Fibroblast of upper back skin (primary cell): ENCODE measurements around the gene ZNF778.

Experiments used
- DNase-seq: peaks from one replicate; pipeline ENCODE4 v3.0.0-alpha.2; 2013

The ZNF778 gene

DNA sequence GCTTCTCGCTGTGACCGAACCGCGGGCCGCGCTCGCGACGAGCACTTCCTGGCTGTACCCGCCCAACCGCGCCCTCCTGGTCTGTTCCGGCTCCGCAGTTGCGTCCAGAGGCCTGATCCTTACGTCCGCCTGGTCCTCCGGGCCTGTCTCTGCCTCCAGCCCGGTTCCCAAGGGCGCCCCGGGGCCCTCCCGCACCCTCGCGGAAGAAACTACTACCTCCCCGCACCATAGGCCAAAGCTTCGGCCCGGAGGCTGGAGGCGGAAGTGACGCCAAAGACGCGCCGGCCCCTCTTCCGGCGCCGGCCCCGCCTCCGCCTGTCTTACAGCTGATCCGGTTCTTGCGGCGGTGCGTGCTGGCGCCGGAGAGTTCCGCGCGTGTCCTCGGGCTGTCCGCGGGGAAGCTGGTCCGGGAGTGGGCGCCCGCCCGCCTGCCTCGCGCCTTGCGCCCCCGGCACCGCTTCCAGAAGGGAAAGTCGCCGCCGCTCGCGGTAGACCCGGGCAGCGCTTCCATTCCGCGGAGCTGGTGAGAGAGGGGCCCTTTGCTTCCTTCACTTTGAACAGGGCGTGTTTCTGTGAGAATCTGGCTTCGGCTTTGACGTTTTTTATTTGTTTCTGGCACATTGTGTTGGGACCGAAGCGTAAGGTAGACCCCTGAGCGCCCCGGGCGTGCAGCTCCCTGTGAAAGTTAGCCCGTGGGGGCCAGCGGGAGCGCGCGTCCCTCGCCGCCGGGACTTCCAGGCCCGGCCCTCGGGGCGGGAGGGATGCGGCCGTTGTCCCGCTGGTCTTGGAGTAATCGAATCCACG, at the start of gene ZNF778:
ZNF778 (plus strand) TSS at position 316 of the 804 bp plus-strand sequence. CDS start 3,425 bp downstream, outside the sequence.
- peak; percentile 72 for DNase-seq

DNA sequence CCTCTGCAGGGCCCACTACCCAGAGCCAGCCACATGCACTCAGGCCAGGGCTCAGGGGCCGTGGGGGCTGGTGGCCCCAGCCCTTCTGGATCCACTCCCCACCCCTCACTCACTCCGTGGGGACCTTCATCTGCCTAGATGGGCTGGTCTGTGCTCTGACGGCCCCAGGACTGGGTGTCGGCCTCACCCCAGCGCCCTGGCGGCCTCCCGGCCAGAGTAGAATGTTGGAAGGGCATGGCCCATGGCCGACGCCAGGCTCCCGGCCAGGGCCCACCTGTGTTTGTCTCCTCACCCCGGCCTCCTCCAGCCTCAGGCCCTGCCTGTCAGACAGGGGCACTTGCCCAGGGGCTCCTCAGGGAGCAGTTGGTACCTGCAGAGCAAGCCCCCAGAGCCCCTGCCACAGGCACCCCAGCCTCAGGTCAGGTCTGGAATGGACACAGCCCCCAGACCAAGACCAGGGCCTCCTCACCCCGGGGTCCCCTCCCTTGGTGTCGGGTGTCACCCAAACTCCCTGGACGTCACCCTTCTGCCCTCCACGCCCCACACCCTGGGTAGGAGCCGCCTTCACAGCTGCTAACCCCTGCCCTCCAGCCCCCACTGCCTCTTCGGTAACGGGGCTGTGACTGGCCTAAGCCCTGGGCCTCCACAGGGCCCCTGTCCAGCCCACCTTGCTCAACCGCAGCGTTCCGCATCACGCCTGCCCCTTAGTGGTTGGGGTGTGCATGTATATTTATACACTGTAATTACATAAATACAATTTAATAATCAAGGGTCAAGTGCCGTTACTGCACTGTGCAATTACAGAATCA, 48.9 kb upstream of the ZNF778 start:
- DNase-seq, result no peak

DNA sequence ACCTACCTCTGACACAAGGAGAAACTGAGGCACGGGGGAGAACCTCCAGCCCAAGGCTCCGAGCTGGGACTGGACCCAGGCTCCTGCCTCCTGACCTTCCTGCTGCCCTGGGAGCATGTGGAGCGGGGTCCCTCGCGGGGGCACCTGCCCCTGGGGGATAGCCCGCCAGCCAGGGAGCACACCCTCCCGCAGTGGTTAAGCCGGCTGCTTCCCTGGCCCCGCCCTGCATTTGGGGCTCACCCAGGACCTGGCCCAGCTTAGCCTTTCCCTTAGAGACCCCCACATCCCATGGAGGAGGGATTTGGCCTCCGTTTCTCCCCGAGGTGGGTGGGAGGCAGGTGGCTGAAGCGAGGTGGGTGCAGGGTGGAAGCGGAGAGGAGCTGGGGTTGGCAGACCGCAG, 47.7 kb upstream of the ZNF778 start:
- DNase-seq, result no peak

DNA sequence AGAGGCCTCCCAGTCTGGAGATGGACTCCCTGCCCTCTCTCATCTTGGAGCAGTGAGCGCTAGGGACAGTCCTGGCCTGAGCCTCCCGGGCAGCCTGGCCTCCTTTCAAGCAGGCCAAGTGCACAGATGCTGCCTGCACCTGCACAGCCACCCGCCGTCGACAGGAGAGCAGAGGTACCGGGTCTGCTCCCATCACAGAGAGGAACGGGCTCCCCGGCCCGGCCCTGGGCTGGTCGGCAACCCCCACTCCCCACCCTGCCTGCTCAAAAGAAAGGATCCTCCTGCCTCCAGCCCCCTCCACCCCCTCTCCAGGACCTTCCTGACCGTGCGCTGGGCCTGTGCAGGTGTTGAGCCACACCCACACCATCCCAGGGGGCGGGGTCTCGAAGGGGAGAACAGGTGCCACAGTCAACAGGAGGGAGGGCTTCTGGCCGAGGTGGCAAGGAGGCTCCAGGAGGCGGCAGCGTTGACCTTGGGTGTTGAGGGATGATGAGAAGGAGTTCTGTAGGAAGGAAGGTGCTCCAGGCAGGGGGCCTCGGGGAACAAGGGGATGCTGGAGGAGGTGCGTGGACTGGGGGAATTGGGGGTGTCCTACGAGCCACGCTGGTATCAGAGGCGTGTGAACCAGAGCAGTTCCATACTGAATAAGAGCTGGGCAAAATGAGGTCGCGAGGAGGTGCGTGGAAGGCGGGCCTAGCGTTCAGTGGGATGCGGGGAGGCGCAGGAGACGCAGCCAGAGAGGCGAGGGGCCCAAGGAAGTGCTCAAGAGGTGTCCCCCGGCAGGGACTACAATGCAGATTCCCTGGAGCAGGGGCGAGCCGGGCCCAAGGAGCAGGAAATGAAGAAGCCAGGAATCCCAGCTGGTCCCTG, 46.9 kb upstream of the ZNF778 start:
- DNase-seq, result no peak

DNA sequence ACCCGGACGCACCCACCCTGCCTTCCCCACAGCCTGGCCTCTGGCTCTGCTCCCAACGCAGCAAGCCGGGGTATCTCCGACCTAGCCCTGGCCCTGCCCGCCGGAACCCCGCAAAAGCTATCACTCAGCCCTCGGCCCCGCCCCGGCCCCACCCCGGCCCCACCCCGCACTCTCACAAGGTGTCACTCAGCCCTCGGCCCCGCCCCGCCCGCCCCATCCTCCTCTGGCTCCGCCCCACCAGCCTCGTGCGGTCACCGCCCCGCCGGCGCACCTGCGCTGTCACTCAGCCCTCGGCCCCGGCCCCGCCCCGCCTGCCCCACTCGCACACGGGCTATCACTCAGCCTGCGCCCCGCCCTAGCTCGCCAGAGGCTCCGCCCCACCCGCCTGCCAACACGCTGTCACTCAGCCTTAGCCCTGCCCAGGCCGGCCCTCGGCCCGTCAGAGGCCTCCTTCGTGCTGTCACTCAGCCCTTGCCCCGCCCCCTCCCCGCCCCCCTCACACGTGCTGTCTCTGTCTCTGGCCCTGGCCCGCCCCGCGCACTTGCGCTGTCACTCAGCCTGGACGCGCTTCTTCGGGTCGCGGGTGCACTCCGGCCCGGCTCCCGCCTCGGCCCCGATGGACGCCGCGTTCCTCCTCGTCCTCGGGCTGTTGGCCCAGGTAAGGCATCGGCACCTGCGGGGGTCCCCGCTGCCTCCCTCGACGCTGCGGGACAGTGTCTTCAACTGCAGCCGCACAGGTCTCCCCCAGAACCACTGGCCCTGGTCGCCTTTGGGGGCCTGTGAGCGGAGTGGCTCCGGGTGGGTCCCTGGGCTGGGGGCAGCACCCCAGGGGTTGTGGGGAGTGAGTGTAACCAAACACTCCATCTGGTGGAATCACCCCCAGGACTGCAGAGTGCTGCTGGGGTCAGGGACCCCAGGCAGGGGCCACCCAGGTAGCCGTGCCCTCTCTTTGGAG, 46.0 kb upstream of the ZNF778 start, which contains the start of gene CDH15:
CDH15 (plus strand) TSS at position 533 of the 955 bp plus-strand sequence; CDS start at position 617, 84 bp downstream.
- DNase-seq, result peak; percentile 75

DNA sequence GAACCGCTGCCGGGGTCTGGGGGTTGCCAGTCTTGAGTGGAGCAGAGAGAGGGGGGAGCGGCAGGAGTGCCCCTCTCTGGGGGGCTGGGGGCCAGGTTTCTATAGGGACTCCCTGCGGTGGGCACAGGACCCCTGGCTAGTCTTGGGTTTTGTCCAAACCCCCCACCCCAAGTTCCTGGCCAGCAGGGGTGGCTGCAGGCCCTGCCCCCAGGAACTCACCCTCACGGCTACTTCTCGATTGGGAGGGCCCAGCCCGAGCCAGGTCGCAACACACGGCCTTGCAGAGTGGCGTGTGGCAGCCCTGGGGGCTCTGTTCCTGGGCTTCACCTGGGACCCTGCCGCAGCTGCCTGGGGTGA, 45.4 kb upstream of the ZNF778 start:
- DNase-seq, result no peak

DNA sequence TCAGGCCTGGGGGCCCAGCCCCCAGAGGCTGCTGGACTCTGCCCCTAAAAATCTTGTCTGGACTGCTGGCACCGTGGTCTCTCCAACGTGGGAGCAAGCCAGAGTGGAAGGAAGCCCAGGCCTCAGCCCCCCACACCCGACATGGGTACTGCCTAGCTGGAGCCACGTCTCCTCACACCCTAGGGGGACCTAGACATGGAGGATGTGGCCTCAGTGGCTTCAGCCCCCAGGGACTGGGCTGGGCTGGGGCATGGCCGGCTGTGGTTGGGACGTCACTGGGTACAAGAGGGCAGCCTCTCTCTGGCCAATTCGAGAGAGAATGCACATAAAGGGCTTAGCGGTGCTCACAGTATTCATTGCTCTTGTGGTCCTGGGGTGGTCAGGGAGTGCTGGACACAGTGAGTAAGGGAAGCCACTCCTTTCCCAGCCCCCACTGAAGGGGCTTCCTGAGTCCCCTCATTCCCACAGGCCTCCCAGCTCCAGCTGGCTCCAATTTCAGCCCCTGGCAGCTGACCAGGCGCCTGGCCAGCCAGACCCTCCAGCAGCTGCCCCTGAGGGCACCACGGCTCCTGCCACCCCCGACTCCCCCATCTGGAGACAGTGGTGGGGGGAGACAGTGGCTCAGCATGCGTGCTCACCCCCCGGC, 44.9 kb upstream of the ZNF778 start:
- DNase-seq, result no peak

DNA sequence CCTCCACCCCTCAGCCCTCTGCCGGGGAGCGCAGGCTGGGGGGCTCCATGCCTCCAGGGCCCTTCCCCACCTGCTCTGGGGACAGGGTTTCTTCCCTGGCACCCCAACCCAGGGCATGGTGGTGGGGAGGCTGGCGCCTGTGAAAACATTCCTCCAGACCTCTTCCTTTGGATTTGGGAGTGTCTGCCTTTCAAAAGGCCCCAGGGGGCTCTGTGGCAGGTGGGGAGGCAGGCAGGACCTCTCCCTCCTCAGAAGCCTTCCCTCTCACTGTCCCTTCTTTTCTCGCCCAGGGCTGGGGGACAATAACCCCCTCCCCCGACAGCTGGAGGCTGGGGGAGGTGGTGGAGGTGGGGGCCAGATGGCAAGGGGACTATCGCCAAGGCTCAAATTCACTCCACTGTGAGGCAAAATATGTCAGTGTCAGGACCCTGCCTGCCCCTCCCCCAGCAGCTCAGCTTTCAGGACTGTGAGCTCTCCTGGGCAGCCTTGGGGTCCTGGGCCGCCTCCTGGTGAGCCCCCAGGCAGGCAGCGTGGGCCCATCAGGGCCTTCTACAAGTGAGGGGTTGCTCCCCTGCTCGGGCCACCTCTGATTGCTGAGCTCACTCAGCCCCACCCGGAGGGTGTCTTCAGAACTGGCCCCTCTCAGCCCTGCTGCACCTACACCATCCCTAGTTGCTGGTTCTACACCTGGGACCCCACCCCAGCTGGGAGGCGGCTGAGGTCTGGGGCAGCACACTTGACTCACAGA, 44.2 kb upstream of the ZNF778 start:
- no peak for DNase-seq

DNA sequence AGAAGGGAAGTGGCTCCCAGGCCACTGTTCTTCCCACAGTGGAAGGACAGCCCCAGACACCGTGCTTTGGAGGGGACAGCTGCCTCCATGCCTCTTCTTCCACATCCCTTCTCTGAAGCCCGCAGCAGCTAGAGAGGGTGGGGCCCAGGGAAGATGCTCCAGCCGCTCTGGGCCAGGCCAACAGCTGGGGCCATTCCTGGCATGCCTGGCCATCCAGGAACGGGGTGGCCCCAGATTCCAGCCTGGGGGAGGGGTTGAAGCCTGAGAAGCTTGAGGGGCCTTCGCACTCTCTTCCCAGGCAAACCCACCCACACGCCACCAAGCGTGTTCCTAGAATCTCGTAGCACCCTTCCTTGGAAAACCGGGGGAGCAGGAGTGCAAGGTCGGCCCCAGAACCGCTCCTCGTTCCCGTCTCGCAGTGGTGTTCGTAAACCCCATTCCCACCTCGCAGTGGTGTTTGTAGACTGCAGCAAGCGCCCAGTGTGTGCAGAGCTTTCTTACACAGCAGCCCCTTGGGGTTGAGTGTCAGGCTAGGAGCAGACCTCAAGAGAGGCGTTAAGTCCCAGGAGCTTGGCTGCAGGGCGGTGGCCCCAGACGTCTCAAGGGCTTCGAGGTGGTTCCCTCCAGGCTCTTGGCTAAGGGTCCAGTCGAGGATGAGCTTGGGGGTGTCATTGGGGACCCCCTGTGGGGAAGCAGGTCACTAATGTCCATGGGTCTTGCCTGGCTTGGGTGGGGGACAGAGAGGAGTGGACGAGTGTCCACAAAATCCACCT, 43.3 kb upstream of the ZNF778 start:
- DNase-seq, result no peak

DNA sequence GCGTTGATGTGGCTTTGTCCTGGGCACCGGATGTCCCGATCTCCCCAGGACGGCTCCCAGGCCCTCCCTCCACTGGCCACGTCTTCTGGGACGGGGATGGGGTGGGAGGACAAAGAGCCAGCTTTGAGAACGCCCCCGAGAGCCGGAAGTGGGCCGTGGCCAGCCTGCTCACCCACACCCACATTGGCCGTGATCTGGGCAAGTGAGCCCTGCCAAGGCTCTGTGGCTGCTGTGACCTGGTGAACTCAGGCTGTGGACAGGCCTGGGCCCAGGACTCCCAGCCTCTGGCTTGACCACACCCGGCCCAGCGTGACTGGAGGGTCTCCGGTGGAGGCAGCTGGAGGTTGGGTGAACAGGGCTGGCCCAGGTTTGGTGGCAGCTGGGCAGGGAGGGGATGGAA, 42.6 kb upstream of the ZNF778 start:
- DNase-seq, result no peak

DNA sequence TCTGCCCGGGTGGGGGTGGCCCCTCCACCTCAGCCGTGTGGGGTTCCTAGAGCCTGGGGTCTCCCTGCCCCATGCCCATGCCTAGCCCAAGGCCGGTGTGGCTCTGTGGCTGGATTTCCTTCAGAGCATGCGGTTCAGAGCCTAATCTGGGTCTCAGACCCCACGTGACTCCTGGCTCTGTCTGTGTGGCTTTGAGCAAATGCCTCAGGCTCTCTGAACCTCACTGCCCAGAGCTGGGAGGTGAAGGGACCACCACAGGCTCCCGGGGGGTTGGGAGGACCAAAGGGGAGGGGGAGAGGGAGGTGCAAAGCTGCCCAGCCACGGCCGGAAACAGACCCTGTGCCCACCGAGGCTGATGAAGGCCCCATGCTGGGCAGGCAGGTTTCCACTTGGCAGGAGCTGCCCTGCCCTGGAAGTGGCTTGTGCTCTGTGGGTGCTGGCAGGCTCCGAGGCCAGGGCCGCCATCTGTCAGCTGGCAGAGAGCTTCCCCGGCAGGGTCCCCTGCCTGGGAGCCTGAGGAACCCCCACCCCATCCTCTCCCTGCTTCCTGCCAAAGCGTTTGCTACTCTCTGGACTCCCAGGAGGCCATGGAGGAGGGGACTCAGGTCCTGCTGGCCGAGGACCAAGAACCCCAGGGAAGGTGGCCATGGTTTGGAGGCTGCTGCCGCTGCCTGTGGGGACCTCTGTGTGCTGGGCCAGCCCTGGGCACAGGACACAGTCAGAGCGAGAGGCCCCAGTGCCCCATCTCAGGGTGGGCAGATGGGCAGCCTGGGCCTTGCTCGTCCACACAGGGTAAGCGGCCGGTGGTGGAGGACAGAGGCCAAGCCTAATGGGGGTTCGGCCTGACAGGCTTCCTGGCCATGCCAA, 42.0 kb upstream of the ZNF778 start:
- no peak for DNase-seq

DNA sequence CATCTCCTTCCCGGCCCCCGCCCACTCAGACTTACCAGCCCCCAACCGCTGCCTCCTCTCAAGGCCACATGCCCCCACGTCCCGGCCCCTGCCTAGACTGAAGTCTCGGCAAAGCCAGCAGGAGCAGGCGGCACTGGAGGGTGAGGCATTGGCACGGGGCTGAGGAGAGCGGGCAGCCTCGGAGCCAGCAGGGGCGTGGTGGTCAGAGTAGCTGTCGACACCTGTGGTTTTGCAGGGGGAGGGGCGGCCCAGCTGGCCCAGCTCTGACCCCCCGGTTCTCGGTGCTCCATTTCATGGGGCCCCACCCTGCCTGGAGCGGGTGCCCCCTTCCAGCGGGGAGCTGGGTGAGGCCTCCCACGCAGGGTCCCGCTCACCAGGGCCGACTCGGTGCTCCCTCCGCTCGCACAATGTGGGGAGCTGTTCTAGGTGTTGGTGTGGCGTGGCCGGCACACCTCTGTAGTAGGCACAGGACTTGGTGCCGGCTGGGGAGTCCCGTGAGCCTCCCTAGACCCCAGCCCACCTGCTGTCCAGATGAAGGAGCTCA, 41.3 kb upstream of the ZNF778 start:
- DNase-seq, result no peak

DNA sequence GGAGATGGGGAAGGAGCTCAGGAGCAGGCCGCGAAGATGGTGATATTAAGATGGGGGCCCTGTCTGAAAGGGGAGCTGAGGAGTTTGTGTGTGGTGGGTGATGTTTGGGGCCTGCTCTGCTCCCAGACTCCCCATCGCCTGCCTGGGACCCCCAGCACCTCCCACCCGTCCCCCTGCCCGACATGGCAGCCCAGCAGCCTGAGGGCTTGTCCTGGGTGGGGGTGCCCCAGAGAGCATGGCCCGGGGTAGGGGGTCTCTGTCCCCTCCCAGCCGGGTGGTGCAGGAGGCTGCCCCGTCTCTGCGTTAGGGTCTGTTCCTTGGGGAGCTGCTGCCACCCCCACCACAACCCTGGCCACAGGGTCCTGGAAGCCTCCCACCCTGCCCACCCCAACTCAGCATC, 40.8 kb upstream of the ZNF778 start:
- no peak for DNase-seq

DNA sequence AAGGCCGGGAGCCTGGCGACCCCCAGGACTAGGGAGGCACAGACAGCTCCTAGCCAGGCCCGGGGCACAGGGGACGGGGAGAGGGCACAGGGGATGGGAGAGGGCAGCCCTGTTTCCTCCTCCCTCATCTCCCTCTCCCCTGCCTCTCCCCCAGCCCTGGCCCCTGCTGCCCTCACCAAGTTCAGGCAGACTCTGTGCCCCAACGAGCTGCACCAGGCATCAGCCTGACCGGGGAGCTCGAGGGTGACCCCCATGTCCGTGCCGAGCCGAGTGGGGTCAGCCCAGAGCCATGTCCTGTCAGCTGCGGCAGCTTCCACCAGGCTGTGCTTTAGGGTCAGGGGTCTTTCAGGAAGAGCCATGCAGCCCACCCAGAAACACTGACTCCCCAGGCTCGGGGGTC, 40.0 kb upstream of the ZNF778 start:
- DNase-seq, result no peak

DNA sequence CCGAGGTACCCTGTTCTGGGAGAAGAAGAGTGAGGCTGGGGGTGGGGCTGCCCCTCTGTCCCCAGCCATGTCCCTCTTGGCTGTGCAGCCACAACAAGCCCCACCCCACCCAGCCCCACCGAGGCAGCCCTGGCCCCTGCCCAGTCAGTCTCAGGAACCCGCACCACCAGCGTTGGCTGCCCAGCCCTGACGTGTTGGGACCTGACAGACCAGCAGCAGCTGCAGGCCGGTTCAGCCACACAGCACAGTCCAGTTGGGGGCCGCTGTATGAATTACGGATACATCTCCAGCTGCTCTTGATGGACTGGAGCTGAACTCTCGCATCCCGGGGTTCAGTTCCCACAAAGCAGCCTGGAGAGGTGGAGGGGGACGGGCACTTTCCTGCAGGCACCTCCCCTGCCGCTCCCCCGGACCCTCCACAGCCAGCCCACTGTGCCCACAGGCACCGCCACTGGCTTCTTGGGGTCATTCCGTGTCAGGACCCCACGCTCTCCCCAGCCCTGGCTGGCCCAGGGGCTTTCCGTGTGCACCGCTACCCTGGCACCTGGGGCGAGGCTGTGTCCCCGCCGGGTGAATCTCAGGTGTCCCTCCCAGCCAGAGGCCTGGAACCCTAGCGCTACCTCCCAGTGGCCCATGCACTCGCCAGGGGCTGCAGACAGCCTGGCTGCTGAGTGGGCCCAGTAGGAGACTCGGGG, 38.9 kb upstream of the ZNF778 start:
- no peak for DNase-seq

DNA sequence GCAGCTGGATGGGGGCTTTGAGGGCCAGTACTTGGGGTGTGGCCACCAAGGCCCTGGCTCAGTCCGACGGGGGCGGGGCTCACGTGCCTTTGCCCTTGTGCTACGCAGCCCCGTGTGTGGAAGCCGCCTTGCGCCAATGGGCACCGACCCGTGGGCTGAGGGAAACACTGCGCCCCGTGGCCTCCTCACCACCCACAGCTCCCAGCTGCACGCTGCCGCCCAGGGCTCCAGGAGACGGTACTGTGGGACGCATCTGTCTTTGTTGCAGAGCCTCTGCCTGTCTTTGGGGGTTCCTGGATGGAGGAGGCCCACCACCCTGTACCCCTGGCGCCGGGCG, 38.4 kb upstream of the ZNF778 start:
- no peak for DNase-seq

DNA sequence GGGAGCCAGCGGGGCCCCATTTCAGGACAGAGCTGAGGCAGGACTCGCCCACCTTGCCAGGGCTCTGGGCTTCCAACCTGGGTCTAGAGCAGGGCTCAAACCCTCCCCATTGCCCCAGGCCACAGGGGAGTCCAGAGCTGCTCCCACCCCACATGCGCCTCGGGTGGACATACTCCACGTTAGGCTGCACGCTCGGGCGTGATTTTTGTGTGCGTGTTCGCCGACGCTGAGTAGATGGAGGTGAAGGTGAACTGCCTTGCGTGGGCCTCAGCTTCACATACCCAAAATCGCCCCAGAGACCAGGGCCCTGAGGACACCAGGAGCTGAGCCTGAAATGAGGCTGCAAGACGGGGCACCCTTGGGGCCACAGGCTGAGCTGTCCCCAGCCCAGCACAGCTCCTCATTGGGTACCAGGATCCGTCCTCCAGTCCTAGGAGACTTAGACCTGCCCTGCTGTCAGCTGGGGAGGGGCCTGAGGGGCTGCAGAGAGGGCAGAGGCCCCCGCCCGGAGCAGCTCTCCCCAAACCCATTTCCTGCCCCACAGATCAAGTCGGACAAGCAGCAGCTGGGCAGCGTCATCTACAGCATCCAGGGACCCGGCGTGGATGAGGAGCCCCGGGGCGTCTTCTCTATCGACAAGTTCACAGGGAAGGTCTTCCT, 37.7 kb upstream of the ZNF778 start:
- no peak for DNase-seq
